GM19025 (cell line): ENCODE results near the gene VILL.

Experiments
- ATAC-seq: cut with Tn5 transposase; IDR thresholded peaks from one replicate; pipeline ENCODE4 v1.9.1; 2021; ENCODE audit warnings: mild to moderate bottlenecking, low read depth, moderate library complexity; ENCODE audit not compliant: unreplicated experiment

VILL gene

DNA sequence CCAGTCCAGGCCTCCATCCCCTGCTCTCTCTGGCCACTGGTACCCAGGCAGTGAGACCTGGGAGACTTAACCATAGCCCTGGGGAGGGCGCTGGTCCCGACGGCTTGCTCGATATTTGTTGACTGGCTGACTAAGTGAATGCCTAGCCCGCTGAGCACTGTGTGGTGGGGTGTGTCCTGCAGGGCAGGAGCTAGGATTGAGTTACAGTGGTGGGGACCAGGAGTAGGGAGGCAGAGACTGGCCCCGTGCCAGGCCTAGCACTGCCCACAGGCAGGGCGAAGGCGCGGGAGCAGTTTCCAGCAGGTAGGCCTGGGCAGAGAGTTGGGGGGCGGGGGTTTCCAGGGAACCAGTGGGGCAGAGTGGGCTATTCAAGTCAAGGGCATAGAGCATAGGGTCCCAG lies at the start of gene VILL:
Gene VILL (plus strand): TSS at position 260 of the 400 bp plus-strand sequence. CDS start 2,887 bp downstream, outside the sequence.
- ATAC-seq = no peak

- ATAC-seq = no peak
Observed at GRCh38 chr3:37941608-37942508, 48.7 kb upstream of the VILL start.

DNA sequence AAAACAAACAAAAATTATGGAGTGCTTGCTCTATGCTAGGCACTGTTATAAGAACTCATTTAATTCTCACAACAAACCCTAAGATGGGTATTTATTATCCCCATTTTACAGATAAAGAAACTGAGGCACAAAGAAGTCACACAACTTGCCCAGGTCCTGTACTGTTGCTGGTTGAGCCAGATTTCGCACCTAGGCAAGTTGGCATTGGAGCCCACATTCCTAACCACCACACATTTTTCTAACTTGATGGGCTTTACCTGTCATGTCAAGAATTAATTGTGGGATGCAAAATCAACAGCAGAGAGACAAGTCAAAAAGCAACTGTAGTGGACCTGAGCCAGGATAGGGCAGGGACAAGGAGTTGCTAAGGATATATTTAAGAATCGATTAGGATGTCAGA lies 47.9 kb upstream of the VILL start:
- no peak for ATAC-seq

DNA sequence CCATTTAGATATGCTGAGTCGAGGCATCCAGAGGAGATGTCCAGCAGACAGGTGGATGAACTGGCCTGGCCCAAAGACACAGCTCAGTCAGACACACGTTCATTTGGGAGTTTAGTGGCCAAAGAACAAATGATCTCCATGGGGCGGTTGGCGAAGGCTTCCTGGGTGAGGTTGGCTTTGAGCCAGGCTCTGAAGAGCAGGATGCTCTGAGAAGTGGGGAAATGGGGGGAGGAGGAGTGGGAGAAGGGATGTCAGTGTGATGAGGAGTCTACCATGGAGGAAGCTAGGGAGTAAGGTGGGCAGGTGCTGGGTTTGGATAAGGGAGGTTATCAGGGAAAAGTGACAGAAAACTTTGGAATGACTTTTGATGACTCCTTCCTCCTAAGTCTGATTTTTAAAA lies 47.5 kb upstream of the VILL start:
- no peak for ATAC-seq

GRCh38 chr3:37943631-37944314 lies 46.8 kb upstream of the VILL start:
- ATAC-seq = no peak

DNA sequence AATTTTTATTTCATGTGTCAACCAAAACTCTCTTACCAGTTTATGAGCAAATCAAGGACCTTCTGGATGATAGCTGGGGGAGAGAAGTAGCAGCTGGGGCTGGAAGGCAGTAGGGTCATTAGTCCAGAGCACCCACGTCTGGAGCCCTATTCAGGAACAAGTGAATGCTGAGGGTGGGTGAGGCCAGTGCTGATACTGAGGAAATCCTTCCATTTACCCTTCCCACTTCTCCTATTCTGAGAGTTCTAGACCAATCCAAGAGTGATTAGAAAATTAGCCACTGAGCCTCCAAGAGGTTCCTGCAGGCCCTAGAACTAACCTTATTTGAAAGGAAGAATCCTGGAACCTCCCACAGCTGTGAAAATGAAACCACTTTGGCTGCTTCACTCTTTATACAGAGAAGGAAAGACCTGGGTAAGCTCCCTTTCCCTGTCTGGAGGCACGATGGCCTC lies 46.2 kb upstream of the VILL start:
- ATAC-seq = no peak

DNA sequence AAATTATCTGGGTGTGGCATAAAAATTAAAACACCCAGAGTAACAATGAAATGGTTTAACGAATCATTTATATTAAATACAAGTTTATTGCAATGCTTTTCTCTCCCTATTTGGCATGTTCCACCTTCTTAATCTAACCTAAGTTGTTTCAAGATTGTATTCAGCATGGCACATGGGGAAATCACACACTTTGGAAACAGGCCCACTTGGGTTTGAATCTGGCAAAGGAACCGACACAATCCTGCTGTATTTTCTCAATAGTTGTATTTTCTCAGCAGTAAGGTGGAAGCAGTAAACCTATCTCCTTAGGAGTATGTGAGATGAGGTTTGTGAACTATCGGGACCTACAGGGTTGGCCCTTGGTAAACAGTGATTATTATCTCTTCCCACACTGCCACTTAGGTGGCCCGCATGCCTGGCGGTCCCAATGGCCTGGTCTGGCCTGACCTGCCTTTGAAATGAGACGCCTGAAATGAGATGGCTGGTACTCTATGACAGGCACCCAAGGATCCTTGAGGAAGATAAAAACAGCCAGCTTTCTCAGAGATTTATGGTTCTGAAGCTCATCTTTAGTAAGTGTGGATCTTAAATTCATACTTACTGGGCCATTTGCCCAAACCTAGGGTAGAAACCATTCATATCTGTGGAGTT lies 45.3 kb upstream of the VILL start:
- no peak for ATAC-seq

DNA sequence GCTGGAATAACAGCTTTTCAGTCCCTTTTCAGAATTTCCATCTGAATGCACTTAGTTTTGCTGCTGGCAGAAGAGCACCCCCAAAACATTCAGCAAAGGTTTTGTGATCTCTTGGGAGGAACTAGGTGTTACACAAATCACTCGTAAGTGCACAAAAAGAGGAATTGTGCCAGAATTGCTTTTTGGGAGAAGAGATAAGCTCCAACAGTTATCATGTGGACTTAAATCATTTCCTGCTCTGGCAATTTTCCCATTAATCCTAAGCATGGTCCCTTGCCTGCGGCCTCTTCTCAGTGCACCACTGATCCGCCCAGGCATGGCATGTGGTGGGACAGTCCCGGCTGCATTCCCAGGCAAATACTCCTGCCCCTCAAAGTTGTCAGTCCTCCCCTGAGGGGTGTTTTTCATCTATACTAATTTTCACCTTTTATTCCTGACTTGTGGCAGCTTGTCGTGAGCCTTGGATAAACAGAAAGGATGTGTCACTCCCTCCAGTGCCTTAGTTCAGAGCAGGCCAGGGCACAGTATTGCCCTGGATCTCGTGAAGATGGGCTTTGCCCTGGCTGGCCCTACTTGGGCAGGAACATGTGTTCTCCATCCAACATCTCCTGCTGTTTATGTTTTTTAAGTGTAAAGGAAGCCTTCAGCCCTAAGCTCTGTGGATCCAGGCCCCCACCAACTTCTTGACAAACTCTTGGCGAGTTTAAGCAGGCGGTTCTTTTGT lies 44.6 kb upstream of the VILL start:
- ATAC-seq = no peak

- ATAC-seq = no peak
Observed at GRCh38 chr3:37946531-37946889, 44.1 kb upstream of the VILL start.

- no peak for ATAC-seq
Observed at GRCh38 chr3:37949866-37950265, 40.7 kb upstream of the VILL start.

GRCh38 chr3:37952564-37952963 lies 38.0 kb upstream of the VILL start:
- no peak for ATAC-seq

GRCh38 chr3:37953226-37953625 lies 37.4 kb upstream of the VILL start:
- no peak for ATAC-seq

DNA sequence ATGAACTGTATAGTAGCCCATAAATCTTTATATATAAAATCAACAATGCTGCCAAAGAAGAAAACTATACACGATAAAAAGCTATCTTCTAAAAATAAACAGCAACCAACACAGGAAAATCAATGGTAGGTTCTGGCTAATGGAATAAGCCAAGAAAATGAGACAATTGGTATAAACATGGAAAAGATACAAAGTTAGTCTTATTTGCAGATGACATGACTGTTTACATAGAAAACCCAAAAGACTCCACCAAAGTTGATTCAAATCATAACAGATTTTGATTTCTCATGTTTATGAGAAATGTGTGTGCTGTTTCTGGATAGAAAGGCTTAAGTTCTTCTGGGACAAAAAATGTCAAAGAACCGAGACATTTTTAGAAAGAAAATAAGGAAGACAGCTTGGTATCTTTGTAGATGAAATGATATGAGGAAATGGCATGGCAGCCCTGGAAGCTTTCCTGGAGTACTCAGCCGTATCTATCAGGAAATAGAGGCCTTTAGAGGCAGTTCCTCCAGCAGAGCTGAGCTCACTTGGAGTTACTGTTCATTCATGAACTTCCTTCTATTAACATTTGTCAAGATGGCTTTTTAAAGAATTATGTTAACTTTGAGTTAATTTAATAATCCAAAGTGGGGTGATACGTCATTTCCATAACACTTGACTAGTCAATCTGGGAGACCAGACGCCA lies 36.7 kb upstream of the VILL start:
- no peak for ATAC-seq

DNA sequence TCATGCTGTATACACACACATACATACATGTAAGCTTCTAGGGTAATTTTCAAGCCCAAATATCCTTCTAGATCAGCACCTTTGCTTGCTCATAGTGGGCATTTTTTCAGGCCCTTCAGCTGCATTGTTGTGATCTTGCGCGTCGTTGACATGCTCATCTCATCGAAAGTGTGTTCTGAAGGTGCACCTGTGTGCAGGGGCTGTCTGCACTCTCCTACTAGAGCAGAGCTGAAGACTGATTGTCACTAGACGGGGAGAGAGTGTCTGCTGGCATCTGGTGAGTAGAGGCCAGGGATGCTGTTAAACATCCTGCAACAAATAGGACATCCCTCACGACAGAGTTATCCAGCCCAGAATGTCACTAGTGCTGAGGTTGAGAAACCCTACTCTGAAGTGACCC lies 35.7 kb upstream of the VILL start:
- ATAC-seq = no peak

GRCh38 chr3:37955918-37956707 lies 34.5 kb upstream of the VILL start:
- no peak for ATAC-seq

GRCh38 chr3:37956723-37957538 lies 33.7 kb upstream of the VILL start:
- ATAC-seq = no peak

- no peak for ATAC-seq
Observed at GRCh38 chr3:37957539-37957936, 33.0 kb upstream of the VILL start.

- ATAC-seq = no peak
Observed at GRCh38 chr3:37961622-37962431, 28.8 kb upstream of the VILL start.
